IMR-90 (cell line): ENCODE measurements around the gene IMP3. TPM values are rescaled to one million over a fixed set of nuclear protein-coding genes. Genes with fewer than 3 reads are reported as not detected.
"Not testable (repeated sequence)": the region's sequence is repeated elsewhere in the genome, so short reads cannot be mapped to it uniquely, and the experiment has no call there.

Experiments used
- ATAC-seq: fragments of 200-7000 bp; cut with Tn5 transposase; 2 replicates; pipeline ENCODE4 v1.9.1; 2020; ENCODE audit warnings: low read depth, mild to moderate bottlenecking, moderate library complexity
- BruUV-seq: library from RNA; stranded (reverse); fragments of 400-500 nt; replicated peaks from 2 replicates; lab custom pipeline; 2021; lab: Mats Ljungman, UMichigan
- CTCF ChIA-PET: fragments of 300-600 bp; formaldehyde crosslinking; extraction: SDS; loops from one replicate; lab custom pipeline; 2021; ENCODE audit warnings: antibody characterized with exemption; lab: Yijun Ruan, JAX
- POLR2A ChIA-PET: fragments of 300-600 bp; sonication (Branson Sonifier 250); formaldehyde crosslinking; loops from one replicate; lab custom pipeline; 2022; ENCODE audit warnings: antibody characterized with exemption; ENCODE audit not compliant: unreplicated experiment; lab: Charles Lee
- DNase-seq: peaks from one replicate; pipeline ENCODE4 v3.0.0; 2013
- H2AFZ ChIP-seq: replicated peaks from 2 replicates; pipeline ENCODE3; 2013; ENCODE audit warnings: low read length, mild to moderate bottlenecking; ENCODE audit not compliant: poor library complexity
- H2AK5ac ChIP-seq: 2 replicates; pipeline ENCODE4 v1.6.1; 2013; ENCODE audit warnings: low read depth, low read length, inconsistent platforms
- H2AK9ac ChIP-seq: replicated peaks from 2 replicates; pipeline ENCODE3; 2013; ENCODE audit warnings: mild to moderate bottlenecking, low read depth, low read length, moderate library complexity; ENCODE audit not compliant: poor library complexity
- H2BK120ac ChIP-seq: 2 replicates; pipeline ENCODE4 v1.6.1; 2013; ENCODE audit warnings: low read depth, low read length, inconsistent platforms
- H2BK15ac ChIP-seq: 3 replicates; pipeline ENCODE4 v1.6.1; 2013; ENCODE audit warnings: low read depth, low read length, inconsistent platforms
- H2BK20ac ChIP-seq: 2 replicates; pipeline ENCODE4 v1.6.1; 2013; ENCODE audit warnings: low read depth, mild to moderate bottlenecking, inconsistent platforms, low read length, moderate library complexity
- H2BK5ac ChIP-seq: 2 replicates; pipeline ENCODE4 v1.6.1; 2013; ENCODE audit warnings: mild to moderate bottlenecking, low read depth, low read length, inconsistent platforms; ENCODE audit not compliant: poor library complexity, severe bottlenecking
- H3K14ac ChIP-seq: replicated peaks from 2 replicates; pipeline ENCODE4 v1.6.1; 2013; ENCODE audit warnings: low read depth, low read length, inconsistent platforms
- H3K18ac ChIP-seq: 2 replicates; pipeline ENCODE4 v1.6.1; 2013; ENCODE audit warnings: low read depth, low read length, control low read depth
- H3K23ac ChIP-seq: 2 replicates; pipeline ENCODE4 v1.6.1; 2013; ENCODE audit warnings: low read depth, low read length, inconsistent platforms
- H3K27ac ChIP-seq: 2 replicates; pipeline ENCODE4 v1.5.1; 2013; ENCODE audit warnings: mild to moderate bottlenecking, control low read depth, low read length; ENCODE audit not compliant: insufficient read depth
- H3K27me3 ChIP-seq: 2 replicates; pipeline ENCODE4 v1.6.1; 2013; ENCODE audit warnings: low read length; ENCODE audit not compliant: control insufficient read depth, insufficient read depth
- H3K36me3 ChIP-seq: 2 replicates; pipeline ENCODE4 v1.6.1; 2013; ENCODE audit warnings: low read length, mixed read lengths; ENCODE audit not compliant: control insufficient read depth, insufficient read depth
- H3K4ac ChIP-seq: 2 replicates; pipeline ENCODE4 v1.6.1; 2013; ENCODE audit warnings: low read depth, low read length, inconsistent platforms
- H3K4me1 ChIP-seq: 2 replicates; pipeline ENCODE4 v1.6.1; 2013; ENCODE audit warnings: low read length, mixed read lengths; ENCODE audit not compliant: control insufficient read depth, insufficient read depth
- H3K4me2 ChIP-seq: 2 replicates; pipeline ENCODE4 v1.6.1; 2013; ENCODE audit warnings: low read depth, mild to moderate bottlenecking, control low read depth, low read length, moderate library complexity
- H3K4me3 ChIP-seq: 2 replicates; pipeline ENCODE4 v1.5.1; 2013; ENCODE audit warnings: low read depth, mild to moderate bottlenecking, control low read depth, low read length, moderate library complexity; ENCODE audit not compliant: insufficient read depth
- H3K56ac ChIP-seq: 2 replicates; pipeline ENCODE4 v1.6.1; 2013; ENCODE audit warnings: low read length, inconsistent platforms; ENCODE audit not compliant: insufficient read depth; ENCODE audit errors: extremely low read depth
- H3K79me1 ChIP-seq, 2 experiments: 2 replicates each; pipeline ENCODE4 v1.6.1; 2013; ENCODE audit warnings: low read length in 2 of 2, inconsistent platforms in 1 of 2, low read depth in 1 of 2
- H3K9ac ChIP-seq: 2 replicates; pipeline ENCODE4 v1.6.1; 2013; ENCODE audit warnings: low read depth, low read length, control low read depth
- H3K9me1 ChIP-seq: 2 replicates; pipeline ENCODE4 v1.6.1; 2013; ENCODE audit warnings: low read length, inconsistent platforms; ENCODE audit not compliant: insufficient read depth
- H3K9me3 ChIP-seq: 2 replicates; pipeline ENCODE4 v1.6.1; 2013; ENCODE audit warnings: low read length; ENCODE audit not compliant: control insufficient read depth, insufficient read depth
- H4K20me1 ChIP-seq: 2 replicates; pipeline ENCODE4 v1.6.1; 2013; ENCODE audit warnings: low read length, inconsistent platforms; ENCODE audit not compliant: insufficient read depth
- H4K5ac ChIP-seq: 2 replicates; pipeline ENCODE4 v1.6.1; 2013; ENCODE audit warnings: mild to moderate bottlenecking, low read depth, low read length, control low read depth
- H4K8ac ChIP-seq, 2 experiments: 2 replicates each; pipeline ENCODE4 v1.6.1; 2013; ENCODE audit warnings: low read depth in 2 of 2, low read length in 2 of 2, control low read depth in 1 of 2, inconsistent platforms in 1 of 2
- H4K91ac ChIP-seq: 2 replicates; pipeline ENCODE4 v1.6.1; 2013; ENCODE audit warnings: low read depth, low read length, inconsistent platforms; ENCODE audit not compliant: insufficient read depth
- RAD21 ChIP-seq: IDR thresholded peaks from 2 replicates; pipeline ENCODE4 v1.6.1; 2012; ENCODE audit warnings: low read length, improper control_type of control experiment
- SMC3 ChIP-seq: fragments of 150-350 bp; IDR thresholded peaks from 2 replicates; pipeline ENCODE4 v1.6.1; 2016; ENCODE audit warnings: low read depth, mild to moderate bottlenecking, antibody characterized with exemption, low read length, moderate library complexity
- WGBS, 2 experiments: methylation state at CpG; one replicate each; pipeline versions ENCODE4 v1.1.5 to v1.1.7; 2013; ENCODE audit warnings: missing lambda C conversion rate in 2 of 2; ENCODE audit not compliant: insufficient read length in 1 of 2; ENCODE audit errors: extremely low coverage in 2 of 2; 5-methylcytosine and 5-hydroxymethylcytosine counted together
- dilution Hi-C: fragments of 300-500 bp; cut with HindIII; formaldehyde crosslinking; loops from one replicate; pipeline ENCODE4 v1.14.3; 2018; ENCODE audit warnings: low sequenced_read_pairs; ENCODE audit not compliant: unreplicated experiment
- in situ Hi-C: fragments of 300-500 bp; cut with MboI; formaldehyde crosslinking; loops from 3 replicates; pipeline ENCODE4 v1.14.3; 2019; ENCODE audit warnings: low sequenced_read_pairs, inconsistent platforms, mixed read lengths
- intact Hi-C: fragments of 100-400 bp; cut with micrococcal nuclease; formaldehyde crosslinking; loops from 2 replicates; pipeline ENCODE4 v1.10.0; 2022
- polyA plus RNA-seq, 3 experiments: library from polyadenylated mRNA; depleted of rRNA; stranded (reverse); fragments of >200 nt; gene quantifications; 2 replicates each; pipeline ENCODE4 v1.2.3, GENCODE V29; 2012; ENCODE audit warnings: low replicate concordance in 1 of 3
- total RNA-seq: library from RNA; depleted of rRNA; stranded (reverse); fragments of >200 nt; gene quantifications from 2 replicates; pipeline ENCODE4 v1.2.3, GENCODE V29; 2012
- TF ChIP-seq, protein P1 (sequence below): conservative IDR thresholded peaks from 2 replicates; pipeline ENCODE4 v1.5.1; 2012; ENCODE audit warnings: mild to moderate bottlenecking, low read depth, low read length, improper control_type of control experiment

The IMP3 gene
- total and polyA plus RNA-seq, 2 of the 4 experiments (the other 2 are of a cell fraction), result 42.1 to 59.3 TPM

- H3K9ac ChIP-seq, H3K27ac ChIP-seq, H2BK5ac ChIP-seq, H3K4me3 ChIP-seq, H2AFZ ChIP-seq, H2AK9ac ChIP-seq, BruUV-seq, H3K14ac ChIP-seq, H2BK15ac ChIP-seq, H3K18ac ChIP-seq, H4K91ac ChIP-seq, H4K20me1 ChIP-seq, H4K5ac ChIP-seq, H3K4me2 ChIP-seq, H3K23ac ChIP-seq, H4K8ac ChIP-seq, H3K56ac ChIP-seq, H3K4me1 ChIP-seq, H3K9me3 ChIP-seq, H2AK5ac ChIP-seq, H3K4ac ChIP-seq, H2BK120ac ChIP-seq, H3K27me3 ChIP-seq, dilution Hi-C loops, H3K9me1 ChIP-seq, H2BK20ac ChIP-seq: not testable (repeated sequence)
- ChIA-PET POLR2A (interaction anchor here (0.6 kb wide), 1 partner anchor 44 kb away, joined by 6 read pairs; the partner anchor contains the start of gene IMP3), CTCF (interaction anchor here (0.8 kb wide), 1 partner anchor 45 kb away, joined by 3 read pairs; no protein-coding TSS in a partner anchor)
- DNase-seq, result peak; percentile 44
- 43% methylated on average over 6 of the region's 14 CpGs; no CpG with 5 or more reads in 1 of the 2 experiments for WGBS, 2 experiments
- intact Hi-C loops (loop anchor here (1.0 to 5.0 kb wide), 4 partner anchors 35 to 316 kb away; partner anchors contain the start of gene MAN2C1), in situ Hi-C loops (loop anchor here (5.0 kb wide), 1 partner anchor 46 kb away; no protein-coding TSS in a partner anchor)
- H3K79me1 ChIP-seq, result peaks cover 6 to 36% of the 10 kb centered on the region in 2 experiments; a peak in 3 of 4 replicates
- H3K36me3 ChIP-seq, result peaks cover 15% of the 10 kb centered on the region
- TF ChIP-seq RAD21 (peak; percentile 82), SMC3 (peak; percentile 74)
- TF ChIP-seq, protein P1, sequence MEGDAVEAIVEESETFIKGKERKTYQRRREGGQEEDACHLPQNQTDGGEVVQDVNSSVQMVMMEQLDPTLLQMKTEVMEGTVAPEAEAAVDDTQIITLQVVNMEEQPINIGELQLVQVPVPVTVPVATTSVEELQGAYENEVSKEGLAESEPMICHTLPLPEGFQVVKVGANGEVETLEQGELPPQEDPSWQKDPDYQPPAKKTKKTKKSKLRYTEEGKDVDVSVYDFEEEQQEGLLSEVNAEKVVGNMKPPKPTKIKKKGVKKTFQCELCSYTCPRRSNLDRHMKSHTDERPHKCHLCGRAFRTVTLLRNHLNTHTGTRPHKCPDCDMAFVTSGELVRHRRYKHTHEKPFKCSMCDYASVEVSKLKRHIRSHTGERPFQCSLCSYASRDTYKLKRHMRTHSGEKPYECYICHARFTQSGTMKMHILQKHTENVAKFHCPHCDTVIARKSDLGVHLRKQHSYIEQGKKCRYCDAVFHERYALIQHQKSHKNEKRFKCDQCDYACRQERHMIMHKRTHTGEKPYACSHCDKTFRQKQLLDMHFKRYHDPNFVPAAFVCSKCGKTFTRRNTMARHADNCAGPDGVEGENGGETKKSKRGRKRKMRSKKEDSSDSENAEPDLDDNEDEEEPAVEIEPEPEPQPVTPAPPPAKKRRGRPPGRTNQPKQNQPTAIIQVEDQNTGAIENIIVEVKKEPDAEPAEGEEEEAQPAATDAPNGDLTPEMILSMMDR, result peak; percentile 70
- peak; percentile 82 for ATAC-seq
These were observed 43.8 kb upstream of the IMP3 start for GRCh38 chr15:75683646-75684312.
